Measurements from ENCODE around the gene TGIF2.

TGIF2 gene

GRCh38 chr20:36569847-36570429 is 3.5 kb upstream of the TGIF2 start:
- H3K4me3 ChIP-seq (ENCODE audit: insufficient read depth, low read length, poor library complexity, severe bottlenecking), result no peak overlapping the region
- peaks cover 13% of the 10 kb centered on the region for H3K79me2 ChIP-seq (ENCODE audit: insufficient read depth, low read length)
- peaks cover 20% of the 10 kb centered on the region for H3F3A ChIP-seq (ENCODE audit: insufficient read depth)
- no peak for TF ChIP-seq EZH2phosphoT487 (conservative IDR thresholded peaks at IDR 0.05; ENCODE audit: low read length)
- TF ChIP-seq CTCF (IDR thresholded peaks at IDR 0.05; ENCODE audit: insufficient read depth, low read length, poor library complexity, severe bottlenecking), result no peak
- H3K9me2 ChIP-seq (replicated peaks; ENCODE audit: insufficient read depth, low read length), result no peaks in the 10 kb centered on the region
- 0 out of 2 replicates have a peak, but pooled peaks cover under 1% of the 10 kb centered on the region for H4K20me1 ChIP-seq (ENCODE audit: low read depth, low read length)
- H3K4me2 ChIP-seq (ENCODE audit: low read depth, low read length, poor library complexity, severe bottlenecking), result no peak overlapping the region
- no peaks in the 10 kb centered on the region for H3K9me3 ChIP-seq (ENCODE audit: insufficient read depth, low read length)
- no peak overlapping the region for H3K27ac ChIP-seq (ENCODE audit: low read depth, low read length)
- no peak overlapping the region for H3K9ac ChIP-seq (ENCODE audit: low read length)
- no peak overlapping the region for H2AFZ ChIP-seq (ENCODE audit: low read depth, low read length, severe bottlenecking)
- H3K36me3 ChIP-seq (ENCODE audit: low read length), result no peaks in the 10 kb centered on the region
- H3K27me3 ChIP-seq (ENCODE audit: low read length), result no peaks in the 10 kb centered on the region

GRCh38 chr20:36571564-36572504 is 1.6 kb upstream of the TGIF2 start:
- Histone ChIP-seq H4K20me1 (ENCODE audit: low read depth, low read length) (0 out of 2 replicates have a peak, but pooled peaks cover 3% of the 10 kb centered on the region), H3K27ac (ENCODE audit: low read depth, low read length) (no peak overlapping the region), H3K27me3 (ENCODE audit: low read length) (no peaks in the 10 kb centered on the region), H2AFZ (ENCODE audit: low read depth, low read length, severe bottlenecking) (peak overlapping the region; percentile 93), H3K9me3 (ENCODE audit: insufficient read depth, low read length) (no peaks in the 10 kb centered on the region), H3F3A (ENCODE audit: insufficient read depth) (peaks cover 20% of the 10 kb centered on the region), H3K79me2 (ENCODE audit: insufficient read depth, low read length) (peaks cover 32% of the 10 kb centered on the region), H3K9ac (ENCODE audit: low read length) (peak overlapping the region; percentile 99), H3K36me3 (ENCODE audit: low read length) (no peaks in the 10 kb centered on the region), H3K4me2 (ENCODE audit: low read depth, low read length, poor library complexity, severe bottlenecking) (peak overlapping the region; percentile 79), H3K4me3 (ENCODE audit: insufficient read depth, low read length, poor library complexity, severe bottlenecking) (peak overlapping the region; percentile 60), H3K9me2 (replicated peaks; ENCODE audit: insufficient read depth, low read length) (no peaks in the 10 kb centered on the region)
- TF ChIP-seq CTCF (IDR thresholded peaks at IDR 0.05; ENCODE audit: insufficient read depth, low read length, poor library complexity, severe bottlenecking), result no peak
- no peak for TF ChIP-seq EZH2phosphoT487 (conservative IDR thresholded peaks at IDR 0.05; ENCODE audit: low read length)

GRCh38 chr20:36572701-36573102 is 695 bp upstream of the TGIF2 start:
- TF ChIP-seq EZH2phosphoT487 (conservative IDR thresholded peaks at IDR 0.05; ENCODE audit: low read length) (no peak), CTCF (IDR thresholded peaks at IDR 0.05; ENCODE audit: insufficient read depth, low read length, poor library complexity, severe bottlenecking) (no peak)
- Histone ChIP-seq H3K9me2 (replicated peaks; ENCODE audit: insufficient read depth, low read length) (no peaks in the 10 kb centered on the region), H3K27ac (ENCODE audit: low read depth, low read length) (peak overlapping the region; percentile 27), H3K9ac (ENCODE audit: low read length) (peak overlapping the region; percentile 99), H3K4me2 (ENCODE audit: low read depth, low read length, poor library complexity, severe bottlenecking) (peak overlapping the region; percentile 79), H4K20me1 (ENCODE audit: low read depth, low read length) (0 out of 2 replicates have a peak, but pooled peaks cover 3% of the 10 kb centered on the region), H3F3A (ENCODE audit: insufficient read depth) (peaks cover 20% of the 10 kb centered on the region), H2AFZ (ENCODE audit: low read depth, low read length, severe bottlenecking) (peak overlapping the region; percentile 93), H3K79me2 (ENCODE audit: insufficient read depth, low read length) (peaks cover 40% of the 10 kb centered on the region), H3K27me3 (ENCODE audit: low read length) (no peaks in the 10 kb centered on the region), H3K4me3 (ENCODE audit: insufficient read depth, low read length, poor library complexity, severe bottlenecking) (peak overlapping the region; percentile 60), H3K9me3 (ENCODE audit: insufficient read depth, low read length) (no peaks in the 10 kb centered on the region), H3K36me3 (ENCODE audit: low read length) (no peaks in the 10 kb centered on the region)

Data from SU-DHL-6 (cell line).